ENCODE results near the gene PPFIBP1. TPM values are rescaled to one million over a fixed set of nuclear protein-coding genes. Genes with fewer than 3 reads are reported as not detected.

PPFIBP1 gene
- total and polyA plus RNA-seq, 4 donors = 13.6 to 150 (median 63.1) TPM

DNA sequence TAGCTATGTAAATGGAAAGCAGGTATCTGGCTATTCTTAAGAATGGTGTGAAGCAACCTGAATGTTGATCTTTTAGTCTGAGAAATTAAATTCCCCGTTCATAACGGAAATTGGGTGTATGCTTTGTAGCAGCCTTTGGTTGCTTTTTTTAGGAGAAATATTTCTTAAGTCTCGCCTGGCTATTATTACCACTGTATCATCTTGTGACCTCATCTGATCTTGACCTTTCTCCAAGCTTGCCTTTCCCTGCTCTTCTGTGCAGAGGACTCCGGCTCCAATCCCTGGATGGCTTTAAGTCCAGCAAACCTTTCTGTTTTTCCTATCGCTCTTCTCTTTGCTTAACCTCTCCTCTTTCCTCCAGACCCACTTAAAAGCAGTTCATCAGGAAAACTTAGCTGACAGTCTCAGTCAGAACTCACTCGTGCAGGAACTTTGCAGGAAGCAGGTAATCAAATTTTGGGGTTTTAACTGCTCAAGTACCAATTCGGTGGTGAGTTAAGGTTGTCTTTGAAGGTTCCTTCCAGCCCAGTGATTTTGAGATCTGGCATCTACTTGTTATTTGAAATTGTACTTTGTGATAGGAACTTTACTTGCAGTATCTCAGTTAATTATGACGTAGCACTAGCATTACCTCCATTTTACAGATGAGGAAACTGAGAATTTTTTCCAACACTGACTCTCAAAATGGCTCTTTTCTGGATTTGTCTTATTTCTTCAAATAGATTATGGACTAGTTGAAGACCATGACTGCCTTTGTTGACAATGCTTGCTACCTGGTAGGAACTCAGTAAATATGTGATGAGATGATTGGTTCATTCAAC lies 14.1 kb downstream of the PPFIBP1 start:
- Histone ChIP-seq H3K9ac (ENCODE audit: insufficient read depth in 1 of 2, low read length in 2 of 2) (no peak overlapping the region), H3K9me3 (ENCODE audit: control insufficient read depth in 4 of 4, insufficient read depth in 3 of 4, low read length in 3 of 4) (peaks cover 0 to 2% (median 0%) of the 10 kb centered on the region in 4 donors), H3K27ac (ENCODE audit: low read depth in 1 of 2, low read length in 1 of 2) (peak overlapping the region in 1 of 2 donors; percentile 65), H3K4me3 (no peak overlapping the region), H3K27me3 (ENCODE audit: control insufficient read depth in 3 of 3, insufficient read depth in 3 of 3, low read length in 2 of 3) (no peaks in the 10 kb centered on the region), H3K36me3 (ENCODE audit: control insufficient read depth in 4 of 4, insufficient read depth in 4 of 4, low read length in 4 of 4) (peaks cover 0 to 4% (median 3%) of the 10 kb centered on the region in 4 donors), H3K4me1 (ENCODE audit: control insufficient read depth in 5 of 5, insufficient read depth in 5 of 5, low read length in 5 of 5) (peaks cover 4 to 50% (median 25%) of the 10 kb centered on the region in 5 donors)
- TF ChIP-seq, protein P1, sequence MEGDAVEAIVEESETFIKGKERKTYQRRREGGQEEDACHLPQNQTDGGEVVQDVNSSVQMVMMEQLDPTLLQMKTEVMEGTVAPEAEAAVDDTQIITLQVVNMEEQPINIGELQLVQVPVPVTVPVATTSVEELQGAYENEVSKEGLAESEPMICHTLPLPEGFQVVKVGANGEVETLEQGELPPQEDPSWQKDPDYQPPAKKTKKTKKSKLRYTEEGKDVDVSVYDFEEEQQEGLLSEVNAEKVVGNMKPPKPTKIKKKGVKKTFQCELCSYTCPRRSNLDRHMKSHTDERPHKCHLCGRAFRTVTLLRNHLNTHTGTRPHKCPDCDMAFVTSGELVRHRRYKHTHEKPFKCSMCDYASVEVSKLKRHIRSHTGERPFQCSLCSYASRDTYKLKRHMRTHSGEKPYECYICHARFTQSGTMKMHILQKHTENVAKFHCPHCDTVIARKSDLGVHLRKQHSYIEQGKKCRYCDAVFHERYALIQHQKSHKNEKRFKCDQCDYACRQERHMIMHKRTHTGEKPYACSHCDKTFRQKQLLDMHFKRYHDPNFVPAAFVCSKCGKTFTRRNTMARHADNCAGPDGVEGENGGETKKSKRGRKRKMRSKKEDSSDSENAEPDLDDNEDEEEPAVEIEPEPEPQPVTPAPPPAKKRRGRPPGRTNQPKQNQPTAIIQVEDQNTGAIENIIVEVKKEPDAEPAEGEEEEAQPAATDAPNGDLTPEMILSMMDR (IDR thresholded peaks at IDR 0.05; ENCODE audit: control extremely low read depth, extremely low read depth) = no peak
- ATAC-seq (ENCODE audit: insufficient read depth, low FRiP score) (no peak), DNase-seq (no peak)
- WGBS, 2 donors = 68 to 77% methylated on average over 8 of the region's 8 CpGs

DNA sequence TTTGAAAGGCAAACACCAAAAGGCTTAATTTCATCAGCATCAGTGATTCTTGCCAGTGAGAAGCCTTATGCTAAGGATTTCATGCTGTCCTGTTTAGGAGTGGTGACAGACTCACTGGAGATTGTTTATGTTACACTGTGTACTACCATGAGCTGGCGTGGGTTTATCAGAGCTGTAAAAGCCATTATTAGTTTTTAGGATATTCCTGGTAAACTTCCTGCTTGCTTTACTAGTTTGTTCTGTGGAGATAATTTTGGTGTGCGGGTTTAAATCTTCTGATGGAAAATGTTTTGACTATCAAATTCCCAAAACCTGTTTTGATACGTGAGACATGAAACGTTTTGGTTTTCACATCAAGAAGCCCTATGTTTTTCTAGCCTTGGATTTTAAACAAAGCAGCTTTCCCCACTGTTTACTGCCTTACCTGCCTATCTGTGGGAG lies 15.2 kb downstream of the PPFIBP1 start:
- Histone ChIP-seq H3K27ac (ENCODE audit: low read depth in 1 of 2, low read length in 1 of 2) (peak overlapping the region in 1 of 2 donors; percentile 64), H3K9ac (ENCODE audit: insufficient read depth in 1 of 2, low read length in 2 of 2) (peak overlapping the region in 1 of 2 donors; percentile 16), H3K4me3 (no peak overlapping the region), H3K36me3 (ENCODE audit: control insufficient read depth in 4 of 4, insufficient read depth in 4 of 4, low read length in 4 of 4) (peaks cover 0 to 4% (median 3%) of the 10 kb centered on the region in 4 donors), H3K9me3 (ENCODE audit: control insufficient read depth in 4 of 4, insufficient read depth in 3 of 4, low read length in 3 of 4) (peaks cover 0 to 2% (median 0%) of the 10 kb centered on the region in 4 donors), H3K27me3 (ENCODE audit: control insufficient read depth in 3 of 3, insufficient read depth in 3 of 3, low read length in 2 of 3) (no peaks in the 10 kb centered on the region), H3K4me1 (ENCODE audit: control insufficient read depth in 5 of 5, insufficient read depth in 5 of 5, low read length in 5 of 5) (peaks cover 4 to 40% (median 22%) of the 10 kb centered on the region in 5 donors)
- ATAC-seq (ENCODE audit: insufficient read depth, low FRiP score) = no peak
- TF ChIP-seq, protein P1 (IDR thresholded peaks at IDR 0.05; ENCODE audit: control extremely low read depth, extremely low read depth) = no peak
- peak; percentile 39 to 87 (median 84) for DNase-seq
- WGBS, 2 donors = 57 to 60% methylated on average over 4 of the region's 4 CpGs

DNA sequence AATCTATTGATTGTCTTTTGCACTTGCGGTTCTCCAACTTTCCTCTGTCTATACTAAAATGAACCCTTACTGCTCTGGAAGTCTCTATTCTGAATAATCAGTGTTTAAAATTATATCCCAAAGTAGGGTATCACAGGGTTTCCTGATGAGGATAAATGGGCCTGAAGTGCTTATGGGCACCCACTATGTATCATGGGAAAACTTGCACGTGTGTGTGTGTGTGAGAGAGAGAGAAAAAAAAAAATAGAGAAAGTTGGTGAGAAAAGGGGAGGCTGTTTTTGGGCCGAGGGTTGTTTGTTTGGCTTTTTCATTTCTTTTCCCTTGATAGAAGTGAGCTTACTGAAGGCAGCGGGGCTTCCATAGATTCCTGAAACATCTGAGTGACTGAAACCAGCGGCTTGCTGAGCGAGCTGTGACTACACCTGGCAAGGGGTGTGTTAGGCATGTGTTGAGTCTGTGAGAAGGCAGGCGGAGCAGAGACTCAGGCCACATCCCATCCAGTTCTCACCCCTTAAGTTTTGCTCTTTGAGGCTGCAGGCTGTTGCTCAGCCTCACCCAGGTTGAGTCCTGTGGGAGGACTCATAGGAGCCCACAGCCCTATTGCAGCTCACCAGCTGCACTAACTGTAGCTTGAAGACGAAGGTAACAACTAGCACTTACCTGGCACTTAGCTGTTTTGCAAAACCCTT lies 17.2 kb downstream of the PPFIBP1 start:
- no peak overlapping the region for H3K9ac ChIP-seq (ENCODE audit: insufficient read depth in 1 of 2, low read length in 2 of 2)
- 86 to 91% methylated on average over 8 of the region's 8 CpGs for WGBS, 2 donors
- no peaks in the 10 kb centered on the region for H3K36me3 ChIP-seq (ENCODE audit: control insufficient read depth in 4 of 4, insufficient read depth in 4 of 4, low read length in 4 of 4)
- DNase-seq (no peak), ATAC-seq (ENCODE audit: insufficient read depth, low FRiP score) (no peak)
- TF ChIP-seq, protein P1 (IDR thresholded peaks at IDR 0.05; ENCODE audit: control extremely low read depth, extremely low read depth) = no peak
- H3K9me3 ChIP-seq (ENCODE audit: control insufficient read depth in 4 of 4, insufficient read depth in 3 of 4, low read length in 3 of 4) = no peaks in the 10 kb centered on the region
- H3K4me1 ChIP-seq (ENCODE audit: control insufficient read depth in 5 of 5, insufficient read depth in 5 of 5, low read length in 5 of 5) = peaks cover 4 to 44% (median 26%) of the 10 kb centered on the region in 5 donors
- H3K4me3 ChIP-seq = no peak overlapping the region
- no peaks in the 10 kb centered on the region for H3K27me3 ChIP-seq (ENCODE audit: control insufficient read depth in 3 of 3, insufficient read depth in 3 of 3, low read length in 2 of 3)
- H3K27ac ChIP-seq (ENCODE audit: low read depth in 1 of 2, low read length in 1 of 2) = peak overlapping the region in 1 of 2 donors; percentile 10

All from lung (tissue), 12 donors.